PC-9 (cell line): Measurements from ENCODE around the gene DNAJA4. TPM values are rescaled to one million over a fixed set of nuclear protein-coding genes. Genes with fewer than 3 reads are reported as not detected.

Experiments used
- BruUV-seq: library from RNA; stranded (reverse); fragments of 400-500 nt; replicated peaks from 2 replicates; lab custom pipeline; 2021; lab: Mats Ljungman, UMichigan
- CTCF ChIA-PET: fragments of 300-600 bp; sonication (Branson Sonifier 250); formaldehyde crosslinking; loops from one replicate; lab custom pipeline; 2022; ENCODE audit warnings: antibody characterized with exemption; lab: Charles Lee
- POLR2A ChIA-PET: fragments of 300-600 bp; sonication (Branson Sonifier 250); formaldehyde crosslinking; loops from one replicate; lab custom pipeline; 2022; ENCODE audit warnings: antibody characterized with exemption; ENCODE audit not compliant: unreplicated experiment; lab: Charles Lee
- DNase-seq, 2 experiments: peaks; one replicate each; pipeline versions ENCODE4 v3.0.0 to v3.0.0-alpha.2; 2015 to 2022; ENCODE audit warnings: mixed read lengths in 1 of 2
- H2AFZ ChIP-seq: fragments of 200-600 bp; sonication (generic); 2 replicates; pipeline ENCODE4 v1.8.1; 2017; ENCODE audit warnings: antibody characterized with exemption
- H3F3A ChIP-seq: fragments of 200-600 bp; sonication (generic); 2 replicates; pipeline ENCODE4 v1.8.1; 2017; ENCODE audit warnings: antibody characterized with exemption, mild to moderate bottlenecking, low read depth; ENCODE audit not compliant: insufficient read depth
- H3K27ac ChIP-seq: fragments of 200-600 bp; sonication (generic); 2 replicates; pipeline ENCODE4 v1.6.1; 2016; ENCODE audit warnings: mixed run types
- H3K27me3 ChIP-seq: fragments of 200-600 bp; sonication (generic); 2 replicates; pipeline ENCODE4 v1.6.1; 2016; ENCODE audit warnings: low read depth, mixed run types; ENCODE audit not compliant: insufficient read depth
- H3K36me3 ChIP-seq: fragments of 200-600 bp; sonication (generic); 2 replicates; pipeline ENCODE4 v1.6.1; 2016; ENCODE audit warnings: low read depth, mixed run types
- H3K4me1 ChIP-seq: fragments of 200-600 bp; sonication (generic); replicated peaks from 2 replicates; pipeline ENCODE4 v1.6.1; 2016; ENCODE audit warnings: mixed run types; ENCODE audit not compliant: insufficient read depth
- H3K4me2 ChIP-seq: fragments of 200-600 bp; sonication (generic); 2 replicates; pipeline ENCODE4 v1.6.1; 2017; ENCODE audit warnings: mixed run types
- H3K4me3 ChIP-seq: fragments of 200-600 bp; sonication (generic); 2 replicates; pipeline ENCODE4 v1.6.1; 2016; ENCODE audit warnings: mixed run types
- H3K79me2 ChIP-seq: fragments of 200-600 bp; sonication (generic); 2 replicates; pipeline ENCODE4 v1.6.1; 2017; ENCODE audit warnings: low read depth, mixed run types
- H3K9me2 ChIP-seq: fragments of 200-600 bp; sonication (generic); 2 replicates; pipeline ENCODE4 v1.8.1; 2017; ENCODE audit warnings: mild to moderate bottlenecking; ENCODE audit not compliant: insufficient read depth
- H3K9me3 ChIP-seq: fragments of 200-600 bp; sonication (generic); 2 replicates; pipeline ENCODE4 v1.8.1; 2016; ENCODE audit warnings: low read depth; ENCODE audit not compliant: insufficient read depth
- H4K20me1 ChIP-seq: fragments of 200-600 bp; sonication (generic); 2 replicates; pipeline ENCODE4 v1.8.1; 2017; ENCODE audit not compliant: insufficient read depth
- EZH2 ChIP-seq: fragments of 200-600 bp; sonication (generic); IDR thresholded peaks from 2 replicates; pipeline ENCODE4 v1.8.0; 2017; ENCODE audit warnings: antibody characterized with exemption, low read depth
- intact Hi-C: fragments of 100-400 bp; cut with micrococcal nuclease; formaldehyde crosslinking; loops from one replicate; pipeline ENCODE4 v1.10.0; 2022; ENCODE audit not compliant: unreplicated experiment
- total RNA-seq: library from RNA; stranded (reverse); gene quantifications from 2 replicates; pipeline ENCODE4 v1.2.3, GENCODE V29; 2021
- TF ChIP-seq, protein P1 (sequence below): fragments of 200-600 bp; sonication (generic); conservative IDR thresholded peaks from 2 replicates; pipeline ENCODE4 v1.6.1; 2017; ENCODE audit warnings: mixed run types, antibody characterized with exemption, mild to moderate bottlenecking, moderate library complexity

The DNAJA4 gene
- total RNA-seq, 1 experiment from 2014 or later: 0.35 TPM

DNA sequence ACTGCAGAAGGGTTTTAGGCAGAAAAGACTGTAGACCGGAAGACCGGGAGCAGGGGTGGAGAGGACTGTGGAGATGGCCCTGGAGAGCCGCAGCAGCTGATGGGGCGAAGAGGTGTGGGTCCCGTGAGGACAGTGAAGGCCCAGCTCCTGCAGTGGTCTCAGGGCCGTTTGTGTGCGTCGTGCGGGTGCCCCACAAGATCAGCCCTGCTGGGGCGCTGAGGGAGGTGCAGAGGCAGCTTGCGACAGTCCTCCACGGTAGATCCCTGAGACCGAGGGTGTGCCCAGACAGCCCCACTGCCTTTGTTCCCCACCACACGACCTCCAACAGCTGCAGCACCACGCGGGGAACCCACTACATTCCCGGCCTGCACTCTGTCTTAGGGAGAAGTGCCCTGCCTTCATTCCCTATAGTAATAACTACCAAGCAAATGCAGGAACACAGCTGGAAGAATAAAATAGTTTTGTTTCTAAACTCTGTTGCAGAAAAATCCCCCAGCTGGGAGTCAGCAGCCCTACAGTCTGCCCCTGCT is 56.7 kb downstream of the DNAJA4 start:
- H3K9me3 ChIP-seq: no peaks in the 10 kb centered on the region
- no peak overlapping the region for H3K4me3 ChIP-seq
- BruUV-seq: no TSS peak
- no peak overlapping the region for H3K4me2 ChIP-seq
- H3K27me3 ChIP-seq: no peaks in the 10 kb centered on the region
- POLR2A ChIA-PET: no interaction called here
- H3K9me2 ChIP-seq: no peaks in the 10 kb centered on the region
- intact Hi-C loops: no loop called here
- H3K4me1 ChIP-seq: 0 out of 2 replicates have a peak, but pooled peaks cover 11% of the 10 kb centered on the region
- no peaks in the 10 kb centered on the region for H4K20me1 ChIP-seq
- no peak overlapping the region for H2AFZ ChIP-seq
- no peaks in the 10 kb centered on the region for H3F3A ChIP-seq
- H3K27ac ChIP-seq: no peak overlapping the region
- H3K36me3 ChIP-seq: no peaks in the 10 kb centered on the region
- no peak for DNase-seq
- no peaks in the 10 kb centered on the region for H3K79me2 ChIP-seq
- CTCF ChIA-PET: no interaction called here
- TF ChIP-seq, protein P1, sequence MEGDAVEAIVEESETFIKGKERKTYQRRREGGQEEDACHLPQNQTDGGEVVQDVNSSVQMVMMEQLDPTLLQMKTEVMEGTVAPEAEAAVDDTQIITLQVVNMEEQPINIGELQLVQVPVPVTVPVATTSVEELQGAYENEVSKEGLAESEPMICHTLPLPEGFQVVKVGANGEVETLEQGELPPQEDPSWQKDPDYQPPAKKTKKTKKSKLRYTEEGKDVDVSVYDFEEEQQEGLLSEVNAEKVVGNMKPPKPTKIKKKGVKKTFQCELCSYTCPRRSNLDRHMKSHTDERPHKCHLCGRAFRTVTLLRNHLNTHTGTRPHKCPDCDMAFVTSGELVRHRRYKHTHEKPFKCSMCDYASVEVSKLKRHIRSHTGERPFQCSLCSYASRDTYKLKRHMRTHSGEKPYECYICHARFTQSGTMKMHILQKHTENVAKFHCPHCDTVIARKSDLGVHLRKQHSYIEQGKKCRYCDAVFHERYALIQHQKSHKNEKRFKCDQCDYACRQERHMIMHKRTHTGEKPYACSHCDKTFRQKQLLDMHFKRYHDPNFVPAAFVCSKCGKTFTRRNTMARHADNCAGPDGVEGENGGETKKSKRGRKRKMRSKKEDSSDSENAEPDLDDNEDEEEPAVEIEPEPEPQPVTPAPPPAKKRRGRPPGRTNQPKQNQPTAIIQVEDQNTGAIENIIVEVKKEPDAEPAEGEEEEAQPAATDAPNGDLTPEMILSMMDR: no peak
- no peak for TF ChIP-seq EZH2

DNA sequence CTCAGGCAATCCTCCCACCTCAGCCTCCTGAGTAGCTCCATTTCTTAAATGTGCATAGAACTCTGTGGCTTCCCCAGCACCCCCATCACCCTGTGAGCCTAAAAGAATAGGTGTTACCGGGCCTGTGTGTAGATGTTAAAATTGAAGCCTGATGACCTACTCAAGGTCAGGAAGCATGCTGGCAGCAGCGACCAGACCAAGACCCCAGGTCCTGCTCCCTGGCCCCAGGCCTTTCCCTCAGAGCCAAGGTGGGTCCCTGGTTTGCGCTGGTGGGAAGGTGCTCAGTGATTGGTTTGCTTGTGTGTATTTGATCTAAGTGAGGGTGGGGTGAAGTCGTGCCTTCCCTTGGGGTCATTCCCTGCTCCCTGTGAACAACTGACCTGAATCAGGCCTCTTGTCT is 57.4 kb downstream of the DNAJA4 start:
- no peaks in the 10 kb centered on the region for H3K36me3 ChIP-seq
- H3K4me2 ChIP-seq: peak overlapping the region; percentile 40; the same call in 1 of the 2 replicates
- no peak overlapping the region for H3K27ac ChIP-seq
- H3K9me2 ChIP-seq: no peaks in the 10 kb centered on the region
- H3K4me3 ChIP-seq: no peak overlapping the region
- no peaks in the 10 kb centered on the region for H3F3A ChIP-seq
- no peaks in the 10 kb centered on the region for H3K27me3 ChIP-seq
- H2AFZ ChIP-seq: no peak overlapping the region
- DNase-seq: no peak
- ChIA-PET CTCF (no interaction called here), POLR2A (no interaction called here)
- H3K9me3 ChIP-seq: no peaks in the 10 kb centered on the region
- H3K4me1 ChIP-seq: 0 out of 2 replicates have a peak, but pooled peaks cover 11% of the 10 kb centered on the region
- H3K79me2 ChIP-seq: no peaks in the 10 kb centered on the region
- no TSS peak for BruUV-seq
- intact Hi-C loops: no loop called here
- H4K20me1 ChIP-seq: no peaks in the 10 kb centered on the region
- TF ChIP-seq, protein P1: no peak
- no peak for TF ChIP-seq EZH2

DNA sequence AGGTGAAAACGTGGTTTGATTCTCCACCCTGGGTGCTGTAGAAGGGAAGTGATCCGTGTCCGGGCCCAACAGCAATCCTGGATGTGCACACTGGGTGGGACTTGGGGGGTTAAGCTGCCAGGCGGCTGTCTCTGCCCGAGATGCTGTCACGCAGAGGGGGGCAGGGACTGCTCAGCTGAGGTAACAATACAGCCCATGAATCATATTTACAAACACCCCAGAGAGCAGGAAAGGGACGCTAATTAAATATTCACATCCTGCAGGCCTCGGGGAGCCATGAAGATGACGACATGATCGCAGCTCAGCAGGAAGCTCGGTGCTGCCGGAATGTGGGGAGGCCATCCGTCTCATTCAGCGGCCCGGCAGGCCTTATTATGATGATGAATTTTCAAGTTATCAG is 57.9 kb downstream of the DNAJA4 start:
- Histone ChIP-seq H3K4me1 (0 out of 2 replicates have a peak, but pooled peaks cover 11% of the 10 kb centered on the region), H2AFZ (peak overlapping the region; percentile 62; the same call in 1 of the 2 replicates), H3K4me3 (no peak overlapping the region), H3F3A (no peaks in the 10 kb centered on the region), H4K20me1 (no peaks in the 10 kb centered on the region), H3K27me3 (no peaks in the 10 kb centered on the region), H3K9me2 (no peaks in the 10 kb centered on the region), H3K9me3 (no peaks in the 10 kb centered on the region), H3K36me3 (no peaks in the 10 kb centered on the region), H3K4me2 (peak overlapping the region; percentile 40; the same call in 1 of the 2 replicates), H3K27ac (no peak overlapping the region), H3K79me2 (no peaks in the 10 kb centered on the region)
- POLR2A ChIA-PET: no interaction called here
- BruUV-seq: no TSS peak
- intact Hi-C loops: no loop called here
- TF ChIP-seq EZH2: no peak
- TF ChIP-seq, protein P1: no peak
- peak; percentile 19 to 64 for DNase-seq
- CTCF ChIA-PET: no interaction called here
